GM12891 (cell line): Measurements from ENCODE around the gene PRKD3.

ENCODE experiments used
- PAX5 ChIP-seq: IDR thresholded peaks from 2 replicates; pipeline ENCODE4 v1.6.1; 2011; ENCODE audit warnings: low read length, moderate library complexity, mild to moderate bottlenecking; ENCODE audit not compliant: insufficient read depth, severe bottlenecking
- POLR2A ChIP-seq: IDR thresholded peaks from 2 replicates; pipeline ENCODE4 v1.6.1; 2011; ENCODE audit warnings: low read depth, low read length, control low read depth
- POLR2AphosphoS5 ChIP-seq: IDR thresholded peaks from 2 replicates; pipeline ENCODE4 v1.6.1; 2011; ENCODE audit warnings: low read depth, low read length, control low read depth
- TAF1 ChIP-seq: IDR thresholded peaks from 2 replicates; pipeline ENCODE4 v1.6.1; 2011; ENCODE audit warnings: low read depth, low read length, control low read depth

GRCh38 chr2:37307500-37307899 lies 17.1 kb downstream of the PRKD3 start:
- TF ChIP-seq POLR2AphosphoS5 (no peak), POLR2A (no peak), TAF1 (no peak), PAX5 (no peak)
